ENCODE measurements around the gene PIP4K2C.

PIP4K2C gene

GRCh38 chr12:57625261-57626032 is 34.5 kb downstream of the PIP4K2C start:
- no peak for DNase-seq (ENCODE audit: low read depth)
- H3K4me3 ChIP-seq (ENCODE audit: control insufficient read depth, low read depth, low read length), result no peak overlapping the region
- no peak for TF ChIP-seq CTCF (IDR thresholded peaks at IDR 0.05; ENCODE audit: control insufficient read depth, insufficient read depth, low read depth, low read length, missing control alignments)

- H3K4me3 ChIP-seq (ENCODE audit: control insufficient read depth, low read depth, low read length), result no peak overlapping the region
- no peak for DNase-seq (ENCODE audit: low read depth)
- TF ChIP-seq CTCF (IDR thresholded peaks at IDR 0.05; ENCODE audit: control insufficient read depth, insufficient read depth, low read depth, low read length, missing control alignments), result no peak
Measured at GRCh38 chr12:57626111-57626920, 35.3 kb downstream of the PIP4K2C start.

- TF ChIP-seq CTCF (IDR thresholded peaks at IDR 0.05; ENCODE audit: control insufficient read depth, insufficient read depth, low read depth, low read length, missing control alignments), result no peak
- DNase-seq (ENCODE audit: low read depth), result no peak
- no peak overlapping the region for H3K4me3 ChIP-seq (ENCODE audit: control insufficient read depth, low read depth, low read length)
Measured at GRCh38 chr12:57626921-57627445, 36.0 kb downstream of the PIP4K2C start.

GRCh38 chr12:57627501-57628279 is 36.7 kb downstream of the PIP4K2C start:
- no peak overlapping the region for H3K4me3 ChIP-seq (ENCODE audit: control insufficient read depth, low read depth, low read length)
- no peak for DNase-seq (ENCODE audit: low read depth)
- TF ChIP-seq CTCF (IDR thresholded peaks at IDR 0.05; ENCODE audit: control insufficient read depth, insufficient read depth, low read depth, low read length, missing control alignments), result no peak

- no peak for DNase-seq (ENCODE audit: low read depth)
- no peak for TF ChIP-seq CTCF (IDR thresholded peaks at IDR 0.05; ENCODE audit: control insufficient read depth, insufficient read depth, low read depth, low read length, missing control alignments)
- no peak overlapping the region for H3K4me3 ChIP-seq (ENCODE audit: control insufficient read depth, low read depth, low read length)
Measured at GRCh38 chr12:57628280-57629191, 37.5 kb downstream of the PIP4K2C start.
